DND-41 (cell line): ENCODE measurements around the gene MYOM1.

ENCODE experiments used
- ATAC-seq: fragments of 200-7000 bp; cut with Tn5 transposase; 3 replicates; pipeline ENCODE4 v1.9.1; 2021; ENCODE audit warnings: low read depth; ENCODE audit not compliant: insufficient read depth
- DNase-seq: peaks from one replicate; pipeline ENCODE4 v3.0.0-alpha.2; 2020
- H2AFZ ChIP-seq: 2 replicates; pipeline ENCODE4 v1.6.0; 2012; ENCODE audit warnings: low read depth, low read length
- H3K27ac ChIP-seq: 2 replicates; pipeline ENCODE4 v1.5.1; 2012; ENCODE audit warnings: low read length, inconsistent platforms
- H3K27me3 ChIP-seq: fragments of 200-600 bp; sonication (generic); 2 replicates; pipeline ENCODE4 v1.6.0; 2012; ENCODE audit warnings: low read length, mild to moderate bottlenecking, inconsistent platforms; ENCODE audit not compliant: insufficient read depth, poor library complexity
- H3K36me3 ChIP-seq: 2 replicates; pipeline ENCODE4 v1.5.1; 2012; ENCODE audit warnings: low read length, inconsistent platforms; ENCODE audit not compliant: insufficient read depth
- H3K4me1 ChIP-seq: 2 replicates; pipeline ENCODE4 v1.5.1; 2012; ENCODE audit warnings: mild to moderate bottlenecking, low read length; ENCODE audit not compliant: insufficient read depth
- H3K4me2 ChIP-seq: 2 replicates; pipeline ENCODE4 v1.6.0; 2012; ENCODE audit warnings: mild to moderate bottlenecking, moderate library complexity, low read length, inconsistent platforms; ENCODE audit not compliant: insufficient read depth
- H3K4me3 ChIP-seq, 2 experiments: fragments of 200-600 bp in 1 of 2; shearing (Covaris generic) in 1 of 2; 2 replicates each; pipeline ENCODE4 v1.5.1; 2012 to 2016; ENCODE audit warnings: inconsistent platforms in 2 of 2, low read length in 2 of 2, mild to moderate bottlenecking in 2 of 2, low read depth in 1 of 2, moderate library complexity in 1 of 2
- H3K79me2 ChIP-seq: 2 replicates; pipeline ENCODE4 v1.6.0; 2012; ENCODE audit warnings: low read length, inconsistent platforms; ENCODE audit not compliant: insufficient read depth
- H3K9ac ChIP-seq: 2 replicates; pipeline ENCODE4 v1.6.0; 2012; ENCODE audit warnings: low read depth, mild to moderate bottlenecking, inconsistent platforms, low read length, moderate library complexity
- H3K9me3 ChIP-seq: 2 replicates; pipeline ENCODE4 v1.5.1; 2012; ENCODE audit warnings: low read length, moderate library complexity, mild to moderate bottlenecking, inconsistent platforms; ENCODE audit not compliant: insufficient read depth, severe bottlenecking
- H4K20me1 ChIP-seq: 2 replicates; pipeline ENCODE4 v1.6.0; 2012; ENCODE audit warnings: low read length; ENCODE audit not compliant: insufficient read depth
- EZH2 ChIP-seq: IDR thresholded peaks from 3 replicates; pipeline ENCODE4 v1.6.1; 2012; ENCODE audit warnings: borderline replicate concordance, low read depth, mild to moderate bottlenecking, moderate library complexity, low read length, inconsistent platforms; ENCODE audit not compliant: severe bottlenecking
- TF ChIP-seq, protein P1 (sequence below): IDR thresholded peaks from 2 replicates; pipeline ENCODE4 v1.5.1; 2012; ENCODE audit warnings: borderline replicate concordance, low read length, moderate library complexity, mild to moderate bottlenecking; ENCODE audit not compliant: poor library complexity, severe bottlenecking; ENCODE audit errors: extremely low read depth

The MYOM1 gene

DNA sequence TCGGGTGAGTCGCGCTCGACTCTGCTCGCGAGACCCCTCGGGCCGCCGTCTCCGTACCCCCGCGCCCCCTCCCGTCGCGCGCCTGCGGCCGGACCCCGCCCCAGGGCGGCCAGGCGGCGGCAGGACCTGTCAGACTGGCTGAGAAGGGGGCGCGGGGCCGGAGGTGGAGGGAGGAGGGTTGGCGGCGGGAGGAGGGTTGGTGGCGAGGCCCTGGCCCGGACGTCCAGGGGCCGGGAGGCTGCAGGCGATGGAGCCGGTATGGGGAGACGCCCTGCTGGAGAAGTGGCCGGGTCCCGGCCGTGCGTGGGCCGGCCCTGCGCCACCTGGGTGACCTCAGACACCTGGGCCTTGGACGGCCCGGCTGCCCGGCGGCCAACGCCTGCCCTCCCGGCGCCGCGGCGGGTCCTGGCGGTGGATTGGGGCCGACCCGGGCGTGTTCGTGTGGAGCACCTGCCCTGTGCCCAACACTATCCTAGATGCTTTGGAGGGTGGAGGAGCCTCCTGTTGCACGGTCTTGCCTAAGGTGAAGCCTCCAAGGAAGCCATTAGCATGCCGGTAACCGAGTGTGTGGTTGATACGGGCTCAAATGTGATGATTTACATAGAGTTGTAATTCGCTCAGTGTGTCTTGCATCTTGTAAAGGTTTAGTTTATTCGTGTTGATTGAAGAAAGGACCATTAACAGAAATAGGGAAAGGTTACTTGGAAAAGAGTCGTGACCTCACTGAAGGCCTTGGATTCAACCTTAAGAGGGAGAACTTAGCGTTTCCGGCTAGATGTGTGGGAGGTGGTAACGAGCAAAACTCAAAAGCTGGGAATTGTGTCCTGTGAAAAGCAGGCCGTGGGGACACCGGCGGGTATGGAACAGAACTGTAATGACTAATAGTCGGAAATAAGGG is 42.7 kb upstream of the MYOM1 start:
- H3K4me2 ChIP-seq, result peak overlapping the region; percentile 76
- peak overlapping the region; percentile 92 for H3K27ac ChIP-seq
- peak overlapping the region; percentile 93 for H3K9ac ChIP-seq
- TF ChIP-seq, protein P1, sequence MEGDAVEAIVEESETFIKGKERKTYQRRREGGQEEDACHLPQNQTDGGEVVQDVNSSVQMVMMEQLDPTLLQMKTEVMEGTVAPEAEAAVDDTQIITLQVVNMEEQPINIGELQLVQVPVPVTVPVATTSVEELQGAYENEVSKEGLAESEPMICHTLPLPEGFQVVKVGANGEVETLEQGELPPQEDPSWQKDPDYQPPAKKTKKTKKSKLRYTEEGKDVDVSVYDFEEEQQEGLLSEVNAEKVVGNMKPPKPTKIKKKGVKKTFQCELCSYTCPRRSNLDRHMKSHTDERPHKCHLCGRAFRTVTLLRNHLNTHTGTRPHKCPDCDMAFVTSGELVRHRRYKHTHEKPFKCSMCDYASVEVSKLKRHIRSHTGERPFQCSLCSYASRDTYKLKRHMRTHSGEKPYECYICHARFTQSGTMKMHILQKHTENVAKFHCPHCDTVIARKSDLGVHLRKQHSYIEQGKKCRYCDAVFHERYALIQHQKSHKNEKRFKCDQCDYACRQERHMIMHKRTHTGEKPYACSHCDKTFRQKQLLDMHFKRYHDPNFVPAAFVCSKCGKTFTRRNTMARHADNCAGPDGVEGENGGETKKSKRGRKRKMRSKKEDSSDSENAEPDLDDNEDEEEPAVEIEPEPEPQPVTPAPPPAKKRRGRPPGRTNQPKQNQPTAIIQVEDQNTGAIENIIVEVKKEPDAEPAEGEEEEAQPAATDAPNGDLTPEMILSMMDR, result no peak
- no peak for TF ChIP-seq EZH2
- H3K4me1 ChIP-seq, result peaks cover 55% of the 10 kb centered on the region
- ATAC-seq, result peak; percentile 49
- peak; percentile 37 for DNase-seq
- peak overlapping the region; percentile 69 to 95 for H3K4me3 ChIP-seq
- H4K20me1 ChIP-seq, result peaks cover 48% of the 10 kb centered on the region
- no peaks in the 10 kb centered on the region for H3K9me3 ChIP-seq
- peak overlapping the region; percentile 87 for H2AFZ ChIP-seq
- peaks cover 18% of the 10 kb centered on the region for H3K36me3 ChIP-seq
- H3K27me3 ChIP-seq, result no peaks in the 10 kb centered on the region
- H3K79me2 ChIP-seq, result peaks cover 76% of the 10 kb centered on the region

DNA sequence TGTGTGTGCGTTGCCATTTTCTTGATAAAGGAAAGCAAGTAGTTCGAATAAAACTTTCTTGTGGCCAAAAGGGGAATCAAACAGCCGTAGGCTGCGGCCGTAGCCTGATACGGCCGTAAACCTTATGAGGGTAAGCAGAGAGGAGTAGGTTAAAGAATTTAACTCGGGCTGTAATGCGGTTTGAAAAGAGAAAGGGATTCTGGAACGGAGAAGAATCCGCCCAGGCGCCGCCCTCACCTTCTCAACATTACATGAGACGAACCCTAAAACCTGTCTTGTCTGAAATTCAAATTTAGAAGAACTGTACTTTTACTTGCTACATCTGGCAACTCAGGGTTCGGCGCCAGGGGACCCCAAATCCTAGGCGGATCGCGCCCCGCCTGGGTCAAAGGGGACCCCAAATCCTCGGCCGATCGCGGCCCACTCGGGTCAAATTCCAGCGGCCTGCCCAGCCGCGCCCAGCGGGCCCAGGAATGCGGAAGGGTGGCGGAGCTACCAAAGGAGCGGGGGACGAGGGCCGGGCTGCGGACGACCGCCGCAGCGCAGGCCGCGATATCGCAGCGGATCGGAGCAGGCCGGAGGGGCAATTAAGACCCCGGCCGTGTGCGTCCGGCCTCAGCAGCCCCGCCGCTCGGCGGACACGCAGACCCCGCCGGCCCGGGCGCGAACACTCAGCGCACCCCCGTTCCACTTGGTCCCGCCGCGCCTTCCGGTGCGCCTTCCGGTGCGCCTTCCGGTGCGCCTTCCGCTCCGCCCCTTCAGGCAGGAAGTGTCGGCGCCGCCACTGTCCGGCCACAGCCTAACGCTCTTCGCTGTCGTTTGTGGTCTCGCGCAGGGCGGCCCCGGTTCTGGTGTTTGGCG is 41.8 kb upstream of the MYOM1 start, which contains the start of gene MYL12B:
Gene MYL12B (plus strand): TSS at position 761 of the 861 bp plus-strand sequence. CDS start 10,766 bp downstream, outside the sequence.
- peaks cover 67% of the 10 kb centered on the region for H3K79me2 ChIP-seq
- H2AFZ ChIP-seq, result peak within 1 kb of the TSS; percentile 87
- DNase-seq (peak; percentile 77), ATAC-seq (peak; percentile 84)
- H3K9ac ChIP-seq, result peak within 1 kb of the TSS; percentile 93
- peak within 1 kb of the TSS; percentile 69 to 95 for H3K4me3 ChIP-seq
- no peaks in the 10 kb centered on the region for H3K27me3 ChIP-seq
- H3K9me3 ChIP-seq, result no peaks in the 10 kb centered on the region
- H4K20me1 ChIP-seq, result peaks cover 39% of the 10 kb centered on the region
- H3K36me3 ChIP-seq, result peaks cover 27% of the 10 kb centered on the region
- TF ChIP-seq, protein P1, result no peak
- TF ChIP-seq EZH2, result no peak
- H3K4me2 ChIP-seq, result peak within 1 kb of the TSS; percentile 76
- H3K4me1 ChIP-seq, result peaks cover 55% of the 10 kb centered on the region
- H3K27ac ChIP-seq, result peak within 1 kb of the TSS; percentile 92

DNA sequence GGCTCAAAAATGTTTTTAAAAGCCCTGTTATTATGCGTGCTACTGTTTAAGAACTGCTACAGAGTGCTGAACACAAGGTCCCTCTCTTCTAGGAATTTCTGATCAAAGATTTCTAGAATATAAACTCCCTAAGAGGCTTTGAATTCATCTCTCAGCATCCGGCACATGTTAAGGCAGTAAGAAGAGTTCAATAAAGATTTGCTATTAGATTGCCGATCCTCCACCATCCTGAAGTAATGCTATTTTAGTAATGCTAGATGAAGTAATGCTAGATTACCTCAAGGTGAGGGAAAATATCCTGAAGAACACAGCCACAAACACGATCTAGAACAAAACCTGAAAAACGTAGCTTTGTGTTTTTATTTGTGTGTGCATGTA is 41.2 kb upstream of the MYOM1 start:
- TF ChIP-seq, protein P1, result no peak
- no peak for TF ChIP-seq EZH2
- Histone ChIP-seq H3K36me3 (peaks cover 33% of the 10 kb centered on the region), H4K20me1 (peaks cover 33% of the 10 kb centered on the region), H3K9ac (peak overlapping the region; percentile 93), H3K4me1 (peaks cover 50% of the 10 kb centered on the region), H3K27ac (peak overlapping the region; percentile 92), H3K9me3 (no peaks in the 10 kb centered on the region), H2AFZ (peak overlapping the region; percentile 87), H3K4me2 (peak overlapping the region; percentile 76), H3K27me3 (no peaks in the 10 kb centered on the region), H3K4me3 (peak overlapping the region; percentile 69 to 95), H3K79me2 (peaks cover 61% of the 10 kb centered on the region)
- DNase-seq, result no peak
- ATAC-seq, result no peak
